ENCODE measurements around the gene TSPYL2.

Gene TSPYL2

DNA sequence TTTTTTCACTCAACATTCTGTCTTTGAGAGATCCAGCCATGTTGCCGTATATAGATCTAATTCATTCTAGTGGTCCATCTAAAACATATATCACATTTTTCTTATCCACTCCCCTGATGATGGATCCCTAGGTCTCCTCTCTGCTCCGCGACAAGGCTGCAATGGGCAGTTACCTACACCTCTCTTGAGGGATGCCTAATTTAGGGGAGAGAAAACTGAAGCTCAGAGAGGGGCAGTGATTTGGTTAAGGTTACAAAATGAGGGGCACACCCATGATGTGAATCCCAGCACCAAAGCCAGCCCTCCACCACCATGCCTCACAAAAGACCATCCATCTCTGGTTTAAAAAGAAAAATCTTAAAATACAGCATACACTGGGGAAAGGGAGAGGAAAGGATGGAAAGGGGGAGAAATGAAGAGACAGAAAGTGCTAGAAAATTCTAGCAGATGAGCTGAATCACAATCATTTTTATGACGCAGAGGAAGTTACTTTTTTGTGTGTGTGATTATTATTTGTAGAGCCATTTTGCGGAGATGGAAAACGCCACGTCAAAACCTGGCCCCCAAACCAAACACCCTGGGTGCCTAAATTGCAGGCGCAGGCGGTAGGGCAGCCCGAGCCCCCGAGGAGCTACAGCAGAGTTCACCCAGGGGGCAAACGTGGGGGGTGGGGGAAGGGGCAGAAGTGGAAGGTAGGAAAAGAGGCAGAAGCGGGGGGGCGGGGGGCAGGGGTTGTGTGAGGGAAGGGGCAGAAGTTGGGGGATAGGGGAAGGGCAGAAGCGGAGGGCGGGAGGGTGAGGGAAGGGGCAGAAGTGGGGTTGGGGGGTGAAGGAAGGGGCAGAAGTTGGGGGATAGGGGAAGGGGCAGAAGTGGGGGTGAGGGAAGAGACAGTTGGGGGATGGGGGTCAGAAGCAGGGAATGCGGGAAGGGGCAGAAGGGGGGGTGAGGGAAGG lies 1.3 kb upstream of the TSPYL2 start:
- no peak for DNase-seq

DNA sequence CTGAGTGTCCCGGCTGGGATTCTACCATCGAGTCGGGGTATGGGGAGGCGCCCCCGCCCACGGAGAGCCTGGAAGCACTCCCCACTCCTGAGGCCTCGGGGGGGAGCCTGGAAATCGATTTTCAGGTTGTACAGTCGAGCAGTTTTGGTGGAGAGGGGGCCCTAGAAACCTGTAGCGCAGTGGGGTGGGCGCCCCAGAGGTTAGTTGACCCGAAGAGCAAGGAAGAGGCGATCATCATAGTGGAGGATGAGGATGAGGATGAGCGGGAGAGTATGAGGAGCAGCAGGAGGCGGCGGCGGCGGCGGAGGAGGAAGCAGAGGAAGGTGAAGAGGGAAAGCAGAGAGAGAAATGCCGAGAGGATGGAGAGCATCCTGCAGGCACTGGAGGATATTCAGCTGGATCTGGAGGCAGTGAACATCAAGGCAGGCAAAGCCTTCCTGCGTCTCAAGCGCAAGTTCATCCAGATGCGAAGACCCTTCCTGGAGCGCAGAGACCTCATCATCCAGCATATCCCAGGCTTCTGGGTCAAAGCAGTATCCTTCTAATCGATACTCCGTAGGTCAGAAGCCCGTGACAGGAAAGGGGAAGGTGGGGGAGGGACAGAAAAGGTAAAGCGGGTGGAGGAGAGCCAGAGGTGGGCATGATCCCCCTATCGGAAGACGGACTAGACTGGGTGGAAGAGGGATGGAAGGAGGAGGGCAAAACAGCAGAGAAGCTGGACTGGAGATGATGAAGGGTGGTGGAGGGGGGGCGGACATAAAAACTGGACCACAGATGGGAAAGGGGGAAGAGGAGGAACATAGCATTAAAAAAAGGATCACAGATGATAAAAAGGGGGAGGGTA lies 828 bp downstream of the TSPYL2 start:
- no peak for DNase-seq

DNA sequence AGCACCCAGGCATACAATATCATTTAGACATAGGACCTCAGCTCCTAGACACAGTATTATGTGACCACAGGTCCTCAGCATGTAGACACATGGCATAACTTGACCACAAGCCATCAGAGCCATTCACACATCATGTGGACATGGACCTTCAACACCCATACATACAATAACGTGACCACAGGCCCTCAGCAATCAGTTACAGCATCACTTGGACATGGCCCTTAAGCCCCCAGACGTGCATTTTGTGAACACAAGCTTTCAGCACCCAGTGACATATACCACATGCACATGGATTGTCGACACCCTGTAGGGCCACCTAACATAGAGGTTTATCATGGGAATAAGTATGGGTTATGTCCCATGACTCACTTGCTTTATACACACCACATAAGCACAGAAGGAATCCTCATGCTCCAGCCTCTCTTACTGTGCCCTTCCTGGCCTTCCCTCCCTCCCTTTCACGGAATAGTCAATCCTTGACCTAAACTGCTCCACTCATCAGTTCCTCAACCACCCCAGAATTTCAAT lies 1.9 kb downstream of the TSPYL2 start:
- no peak for DNase-seq

DNA sequence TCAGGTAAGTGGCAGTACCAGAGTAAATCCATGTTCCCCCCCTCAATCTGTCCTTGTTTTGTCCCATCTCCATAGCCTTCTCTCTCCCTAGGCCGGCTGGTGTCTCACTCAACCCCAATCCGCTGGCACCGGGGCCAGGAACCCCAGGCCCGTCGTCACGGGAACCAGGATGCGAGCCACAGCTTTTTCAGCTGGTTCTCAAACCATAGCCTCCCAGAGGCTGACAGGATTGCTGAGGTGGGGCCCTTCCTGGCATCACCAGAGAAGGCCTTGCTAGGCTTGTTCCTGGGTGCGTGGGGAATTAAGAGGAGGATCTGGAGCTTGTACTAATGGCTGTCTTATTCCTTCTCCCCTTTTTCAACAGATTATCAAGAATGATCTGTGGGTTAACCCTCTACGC lies 2.7 kb downstream of the TSPYL2 start:
- DNase-seq, result no peak

DNA sequence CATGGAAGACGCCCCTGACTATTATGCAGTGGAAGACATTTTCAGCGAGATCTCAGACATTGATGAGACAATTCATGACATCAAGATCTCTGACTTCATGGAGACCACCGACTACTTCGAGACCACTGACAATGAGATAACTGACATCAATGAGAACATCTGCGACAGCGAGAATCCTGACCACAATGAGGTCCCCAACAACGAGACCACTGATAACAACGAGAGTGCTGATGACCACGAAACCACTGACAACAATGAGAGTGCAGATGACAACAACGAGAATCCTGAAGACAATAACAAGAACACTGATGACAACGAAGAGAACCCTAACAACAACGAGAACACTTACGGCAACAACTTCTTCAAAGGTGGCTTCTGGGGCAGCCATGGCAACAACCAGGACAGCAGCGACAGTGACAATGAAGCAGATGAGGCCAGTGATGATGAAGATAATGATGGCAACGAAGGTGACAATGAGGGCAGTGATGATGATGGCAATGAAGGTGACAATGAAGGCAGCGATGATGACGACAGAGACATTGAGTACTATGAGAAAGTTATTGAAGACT lies 3.6 kb downstream of the TSPYL2 start:
- no peak for DNase-seq

DNA sequence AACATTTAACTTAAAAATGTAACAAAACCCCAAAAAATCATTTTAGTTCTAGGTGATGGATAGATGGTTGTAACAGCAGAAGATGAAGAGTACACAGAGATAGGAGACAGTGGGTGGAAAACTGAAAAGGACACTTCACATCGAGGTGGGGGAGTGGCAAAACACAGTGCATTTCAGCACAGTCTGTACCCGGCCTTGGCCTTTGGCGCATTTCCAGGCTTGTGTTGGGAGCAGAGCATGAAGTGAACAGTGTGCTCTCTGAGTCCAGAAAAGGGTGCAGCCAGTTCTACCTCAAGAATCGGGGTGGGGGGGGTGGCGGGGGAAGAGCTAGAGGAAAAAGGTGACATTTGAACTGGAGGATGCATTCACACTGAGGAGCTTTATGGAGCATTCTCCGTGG lies 4.3 kb downstream of the TSPYL2 start:
- no peak for DNase-seq

DNA sequence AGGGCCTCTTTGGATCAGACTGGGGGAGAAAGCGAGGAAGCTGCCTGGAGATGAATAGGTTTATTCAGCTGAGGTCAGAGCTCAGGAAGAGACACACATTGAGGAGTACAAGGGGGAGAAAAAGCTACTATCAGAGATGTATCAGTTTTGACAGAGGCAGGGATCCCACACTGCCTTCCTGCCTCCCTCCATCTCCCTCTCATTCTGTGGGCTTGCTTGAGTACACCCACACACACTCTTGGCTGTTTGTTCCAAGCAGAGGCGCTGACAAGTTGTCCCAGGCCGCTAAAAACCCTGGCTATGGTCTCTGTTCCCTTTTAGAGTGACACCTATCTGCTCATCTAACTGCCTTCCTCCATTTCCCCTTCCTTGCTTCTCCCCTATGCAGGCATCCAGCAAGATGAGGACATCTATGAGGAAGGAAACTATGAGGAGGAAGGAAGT lies 5.2 kb downstream of the TSPYL2 start:
- DNase-seq, result no peak

DNA sequence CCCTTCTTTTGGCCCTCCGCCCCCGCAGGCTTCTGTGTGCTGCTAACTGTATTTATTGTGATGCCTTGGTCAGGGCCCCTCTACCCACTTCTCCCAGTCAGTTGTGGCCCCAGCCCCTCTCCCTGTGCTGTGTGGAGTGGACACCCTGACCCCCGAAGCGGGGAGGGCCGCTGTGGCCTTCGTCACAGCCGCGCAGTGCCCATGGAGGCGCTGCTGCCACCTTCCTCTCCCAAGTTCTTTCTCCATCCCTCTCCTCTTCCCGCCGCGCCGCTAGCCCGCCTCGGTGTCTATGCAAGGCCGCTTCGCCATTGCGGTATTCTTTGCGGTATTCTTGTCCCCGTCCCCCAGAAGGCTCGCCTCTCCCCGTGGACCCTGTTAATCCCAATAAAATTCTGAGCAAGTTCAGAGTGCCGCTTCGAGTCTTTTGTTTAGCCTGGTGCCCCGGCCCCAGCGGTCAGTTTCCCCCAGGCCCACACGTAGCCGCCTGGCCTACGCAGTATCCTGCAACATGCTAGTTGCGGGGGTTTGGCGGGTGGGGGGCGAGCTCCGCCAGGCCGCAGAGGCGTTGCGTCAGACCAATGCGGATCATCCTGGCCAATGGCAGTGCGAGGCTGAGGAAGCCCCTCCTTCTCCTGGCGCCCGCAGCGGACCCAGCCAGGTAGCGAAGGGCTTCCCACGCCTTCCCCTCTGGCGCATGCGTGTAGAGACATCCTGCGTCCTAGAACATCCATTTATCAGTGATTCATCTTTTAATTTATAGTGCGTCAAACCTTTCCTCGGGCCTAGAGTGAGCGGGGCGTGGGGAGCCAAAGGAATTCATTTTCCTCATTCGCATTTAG lies 6.2 kb downstream of the TSPYL2 start:
- peak; percentile 88 for DNase-seq

DNA sequence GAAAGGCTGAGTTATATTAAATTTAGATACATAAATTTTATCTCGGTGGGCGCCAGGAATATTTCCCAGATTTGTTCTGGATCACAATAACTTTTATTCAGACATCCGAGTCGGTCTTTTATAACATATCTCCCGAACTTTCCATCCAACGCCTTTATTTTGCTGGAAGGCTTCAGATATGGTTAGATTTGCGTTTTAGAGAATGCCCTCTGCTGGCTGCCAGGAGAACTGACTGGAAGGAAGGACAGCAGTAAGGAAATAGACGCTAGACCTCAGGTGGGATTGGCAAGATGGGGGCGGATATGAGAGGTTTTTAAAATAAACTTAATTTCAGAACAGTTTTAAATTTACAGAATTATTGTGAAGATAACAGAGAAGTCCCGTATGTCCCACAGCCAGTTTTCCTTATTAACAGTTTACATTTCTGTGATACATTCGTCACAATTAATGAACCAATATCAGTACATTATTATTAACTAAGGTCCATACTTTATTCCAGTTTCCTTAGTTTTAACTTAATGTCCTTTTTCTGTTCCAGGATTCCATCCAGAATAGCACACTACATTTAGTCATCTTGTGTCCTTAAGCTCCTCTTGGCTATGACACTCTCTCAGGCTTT lies 7.2 kb downstream of the TSPYL2 start:
- DNase-seq, result peak; percentile 7

DNA sequence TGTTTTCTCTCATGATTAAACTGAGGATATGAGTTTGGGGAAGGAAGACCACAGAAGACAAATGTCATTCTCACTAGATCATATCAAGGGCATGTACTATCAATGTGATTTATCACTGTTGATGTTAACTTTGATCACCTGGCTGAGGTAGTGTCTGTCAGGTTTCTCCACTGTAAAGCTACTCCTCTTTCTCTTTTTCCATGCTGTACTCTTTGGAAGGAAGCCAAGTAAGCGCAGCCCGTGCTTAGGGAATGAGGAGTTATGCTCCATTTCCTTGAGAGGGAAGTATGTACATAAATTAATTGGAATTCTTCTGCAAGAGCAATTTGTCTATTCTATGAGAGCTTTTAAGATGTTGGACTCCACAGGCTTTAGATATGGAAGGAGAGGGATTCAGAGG lies 7.8 kb downstream of the TSPYL2 start:
- no peak for DNase-seq

DNA sequence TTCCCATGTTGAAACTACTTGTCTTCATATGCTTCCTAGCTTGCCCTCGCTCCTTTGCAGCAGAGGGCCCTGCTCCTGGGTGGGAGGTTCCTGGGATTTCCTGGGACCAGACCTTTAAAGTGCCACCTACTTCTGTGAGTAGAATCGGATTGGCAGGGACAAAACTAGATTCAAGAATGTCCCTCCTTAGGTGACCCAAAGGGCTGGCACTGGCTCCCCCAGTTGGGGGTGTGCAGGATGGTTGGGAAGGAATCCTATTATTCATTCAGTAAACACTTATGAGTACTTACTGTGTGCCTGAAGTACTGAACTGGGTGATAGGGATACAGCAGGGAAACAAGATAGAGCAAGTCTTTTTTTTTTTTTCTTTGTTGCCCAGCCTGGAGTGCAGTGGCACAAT lies 9.2 kb downstream of the TSPYL2 start:
- DNase-seq, result no peak

DNA sequence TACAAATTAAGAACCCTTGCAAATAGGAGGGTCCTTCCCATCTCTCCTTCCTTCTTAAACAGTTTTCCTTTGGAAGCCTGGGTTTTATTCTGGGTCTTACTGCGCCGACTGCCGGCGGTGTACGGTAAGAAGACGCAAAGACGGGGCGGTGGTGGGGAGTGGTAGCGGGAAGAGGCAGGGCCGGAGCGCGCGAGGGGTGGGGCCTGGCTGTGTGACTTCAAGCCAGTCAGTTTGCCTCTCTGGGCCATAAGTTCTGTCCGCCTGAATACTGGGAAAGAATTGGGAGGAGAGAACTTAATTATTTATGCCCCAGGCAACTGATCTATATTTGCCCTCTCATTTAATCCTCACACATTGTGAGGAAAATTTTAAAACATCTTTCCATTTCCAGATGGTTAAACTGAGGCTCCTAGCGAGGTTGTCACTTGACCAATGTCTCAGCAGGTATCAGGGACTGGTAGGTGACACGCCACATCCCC lies 11.0 kb downstream of the TSPYL2 start:
- peak; percentile 70 for DNase-seq

DNA sequence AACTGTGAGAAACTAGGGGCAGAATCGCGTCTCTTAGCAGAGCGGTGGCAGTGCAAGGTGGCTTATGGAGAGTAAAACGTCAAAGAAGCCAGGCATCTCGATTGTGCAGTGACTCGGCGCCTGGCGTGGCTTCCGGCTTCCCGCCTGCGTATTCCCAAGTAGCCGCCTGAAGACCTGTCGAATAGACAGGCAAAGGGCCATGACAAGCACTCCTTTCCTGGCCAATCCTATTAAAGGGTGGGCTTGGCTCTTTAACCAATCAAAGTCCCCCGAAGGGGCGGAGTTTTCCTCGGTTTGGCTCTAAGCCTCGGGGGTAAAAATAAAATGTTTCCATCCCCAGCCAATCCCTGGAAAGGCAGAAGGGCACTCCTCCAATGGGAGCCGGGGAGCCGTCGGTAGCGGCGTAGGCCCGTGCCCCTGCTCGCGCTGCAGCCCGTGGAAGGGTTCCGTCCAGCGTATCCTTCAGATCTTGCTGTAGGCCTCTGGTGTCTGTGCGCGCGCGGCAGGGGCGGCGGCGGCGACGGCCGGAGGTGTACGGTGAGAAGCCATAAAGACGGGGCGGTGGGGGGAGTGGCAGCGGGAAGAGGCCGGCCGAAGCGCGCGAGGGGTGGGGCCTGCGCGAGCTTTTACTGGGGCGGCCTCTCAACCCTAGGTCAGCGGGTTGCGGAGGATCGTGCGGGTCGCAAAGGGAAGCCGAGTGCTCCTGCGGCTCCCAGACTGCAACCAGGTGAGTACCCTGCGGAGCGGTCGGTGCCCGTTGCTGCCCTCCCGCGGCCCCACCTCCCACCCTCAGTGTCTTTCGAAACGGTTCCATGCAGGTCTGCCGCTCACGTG lies 11.8 kb downstream of the TSPYL2 start, which contains the start of gene KANTR:
KANTR (plus strand) TSS at position 395 of the 834 bp plus-strand sequence. CDS start 30,131 bp downstream, outside the sequence.
- peak; percentile 97 for DNase-seq

DNA sequence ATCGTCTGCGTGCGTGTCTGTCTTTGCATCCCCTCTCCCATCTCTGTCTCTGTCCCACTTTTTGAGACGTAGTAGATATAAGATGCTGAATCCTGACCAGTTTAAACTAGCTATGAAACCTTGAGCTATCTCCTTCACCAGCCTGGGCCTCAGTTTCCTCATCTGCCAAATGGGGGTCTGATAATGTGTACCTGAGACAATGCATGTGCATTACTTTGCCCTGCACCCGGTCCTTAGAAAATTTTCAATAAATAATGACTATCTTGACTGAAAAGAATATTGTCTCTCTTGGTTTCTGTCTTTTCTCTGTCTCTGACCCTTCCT lies 12.4 kb downstream of the TSPYL2 start:
- no peak for DNase-seq

DNA sequence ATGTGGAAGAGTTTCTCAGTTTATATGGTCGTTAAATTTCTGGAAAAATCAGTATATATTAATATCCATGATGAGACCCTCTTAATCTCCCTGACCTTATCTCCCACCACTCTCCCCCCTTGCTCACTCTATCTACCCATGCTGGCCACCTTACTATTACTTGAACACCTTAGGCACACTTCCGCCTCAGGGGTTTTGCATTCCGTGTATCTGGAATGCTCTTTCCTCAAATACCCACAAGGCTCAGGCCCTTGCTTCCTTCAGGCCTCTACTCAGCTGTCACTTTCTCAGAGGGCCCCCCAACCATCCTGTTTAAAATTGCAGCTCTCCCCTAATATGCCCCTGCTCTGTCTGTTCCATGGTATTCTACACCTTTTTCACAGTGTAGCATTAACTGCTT lies 13.6 kb downstream of the TSPYL2 start:
- no peak for DNase-seq

DNA sequence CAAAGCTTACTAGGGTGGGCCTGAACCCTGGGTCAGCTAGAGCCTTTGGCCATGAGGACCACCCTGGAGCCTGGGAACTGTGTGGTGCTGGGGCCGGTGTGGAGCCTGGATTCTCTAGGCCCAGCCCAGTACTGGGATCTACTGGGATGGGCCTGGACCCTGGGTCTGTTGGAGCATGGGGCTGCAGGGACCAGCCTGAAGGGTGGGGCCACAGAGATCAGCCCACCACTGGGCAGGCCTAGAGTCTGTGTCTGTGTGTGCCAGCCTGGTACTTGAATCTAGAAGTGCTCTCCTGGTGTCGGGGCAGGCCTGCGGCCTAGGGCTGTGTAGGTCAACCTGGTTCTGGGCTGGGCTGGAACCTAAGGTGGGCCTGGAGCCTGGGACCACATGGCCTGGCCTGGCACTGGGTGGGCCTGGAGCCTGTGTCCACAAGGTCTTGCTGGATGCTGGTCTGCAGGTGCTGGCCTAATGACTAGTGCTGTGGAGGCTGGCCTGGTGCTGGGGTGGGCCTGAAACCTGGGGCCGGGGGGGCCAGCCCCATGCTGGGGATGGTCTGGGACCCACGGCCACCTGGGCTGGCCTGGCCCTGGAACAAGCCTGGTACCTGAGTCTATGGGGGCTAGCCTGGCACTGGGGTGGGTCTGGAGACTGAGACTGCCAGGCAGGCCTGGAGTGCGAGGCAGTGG lies 32.8 kb downstream of the TSPYL2 start:
- DNase-seq, result no peak

DNA sequence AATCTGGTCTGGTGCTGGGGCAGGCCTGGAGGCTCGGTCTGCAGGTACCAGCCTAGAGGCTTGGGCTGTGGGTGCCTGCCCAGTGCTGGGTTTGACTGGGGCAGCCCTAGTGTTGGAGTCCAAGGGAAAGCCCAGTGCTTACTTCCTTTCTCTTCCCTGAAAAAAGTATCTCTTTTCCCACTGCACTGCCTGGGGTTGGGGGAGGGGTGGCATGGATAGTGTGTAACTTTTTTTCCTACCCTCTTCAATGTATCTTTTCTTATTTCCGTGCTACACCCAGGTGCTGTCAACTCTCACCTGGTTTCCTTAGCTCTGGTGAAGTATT lies 33.3 kb downstream of the TSPYL2 start:
- no peak for DNase-seq

DNA sequence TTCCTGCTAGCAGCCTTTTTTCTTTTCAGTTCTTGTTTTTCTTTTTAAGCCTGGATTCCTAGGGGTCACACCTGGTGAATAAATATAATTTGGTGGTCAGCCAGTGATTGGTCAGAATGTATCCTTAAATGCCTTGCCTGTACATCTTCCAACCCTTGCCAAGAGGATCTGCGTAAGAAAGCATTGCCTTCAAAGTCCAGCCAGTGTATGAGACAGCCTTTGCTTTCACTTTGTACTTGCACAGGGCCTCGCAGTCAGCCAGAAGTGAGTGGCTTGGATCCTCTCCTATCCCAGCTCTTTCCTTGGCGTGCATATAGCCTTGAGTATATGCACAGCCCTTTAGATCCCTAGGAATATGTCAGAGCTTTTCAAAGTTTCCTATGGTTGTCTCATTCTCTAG lies 33.9 kb downstream of the TSPYL2 start:
- no peak for DNase-seq

DNA sequence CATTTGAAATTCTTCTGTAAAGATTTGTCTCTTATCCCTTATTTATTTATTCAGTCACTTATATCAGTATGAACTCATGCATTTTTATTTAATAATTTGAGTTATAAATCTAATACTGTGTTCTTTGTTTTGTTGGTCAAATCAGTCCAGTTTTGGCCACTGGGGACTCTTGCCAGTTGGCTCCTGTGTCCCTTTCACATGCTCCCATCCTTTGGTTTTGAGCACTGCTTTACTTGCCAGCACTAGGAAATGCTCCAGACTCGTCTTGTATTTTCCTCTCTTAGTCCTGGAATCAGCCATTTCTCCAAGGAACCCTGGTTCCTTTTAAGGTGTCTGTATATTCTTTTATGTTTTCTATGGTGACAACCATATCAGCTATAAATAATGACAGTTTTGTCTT lies 39.8 kb downstream of the TSPYL2 start:
- no peak for DNase-seq

DNA sequence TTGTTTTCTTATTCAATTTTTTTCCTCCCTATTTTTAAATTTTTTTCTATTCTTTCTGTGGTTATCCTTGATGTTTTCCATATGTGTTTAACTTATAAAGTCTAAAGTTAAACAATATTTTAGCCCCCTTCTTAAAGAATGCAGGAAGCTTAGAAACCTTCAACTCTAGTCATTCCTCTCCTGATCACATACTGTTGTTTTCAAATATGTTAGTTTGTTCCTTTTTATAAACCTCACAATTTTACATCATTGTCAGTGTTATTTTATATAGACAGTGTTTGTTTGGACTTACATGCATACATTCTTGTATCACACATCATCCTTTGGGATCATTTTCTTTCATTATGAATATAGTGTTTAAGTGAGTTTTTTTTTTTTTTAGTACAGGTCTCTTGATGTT lies 43.3 kb downstream of the TSPYL2 start:
- DNase-seq, result no peak

All from NCI-H2107 (cell line).